ENCODE measurements around the gene RABGEF1.
"Not testable (repeated sequence)": the region's sequence is repeated elsewhere in the genome, so short reads cannot be mapped to it uniquely, and the experiment has no call there.

RABGEF1 gene

GRCh38 chr7:66740302-66740979 lies at the start of gene RABGEF1:
Gene RABGEF1, plus strand, starts transcription at chr7:66740733. Its CDS starts 31,167 bp downstream, at chr7:66771900.
- peak within 1 kb of the TSS; percentile 85 for H3K27ac ChIP-seq
- TF ChIP-seq, protein P1, sequence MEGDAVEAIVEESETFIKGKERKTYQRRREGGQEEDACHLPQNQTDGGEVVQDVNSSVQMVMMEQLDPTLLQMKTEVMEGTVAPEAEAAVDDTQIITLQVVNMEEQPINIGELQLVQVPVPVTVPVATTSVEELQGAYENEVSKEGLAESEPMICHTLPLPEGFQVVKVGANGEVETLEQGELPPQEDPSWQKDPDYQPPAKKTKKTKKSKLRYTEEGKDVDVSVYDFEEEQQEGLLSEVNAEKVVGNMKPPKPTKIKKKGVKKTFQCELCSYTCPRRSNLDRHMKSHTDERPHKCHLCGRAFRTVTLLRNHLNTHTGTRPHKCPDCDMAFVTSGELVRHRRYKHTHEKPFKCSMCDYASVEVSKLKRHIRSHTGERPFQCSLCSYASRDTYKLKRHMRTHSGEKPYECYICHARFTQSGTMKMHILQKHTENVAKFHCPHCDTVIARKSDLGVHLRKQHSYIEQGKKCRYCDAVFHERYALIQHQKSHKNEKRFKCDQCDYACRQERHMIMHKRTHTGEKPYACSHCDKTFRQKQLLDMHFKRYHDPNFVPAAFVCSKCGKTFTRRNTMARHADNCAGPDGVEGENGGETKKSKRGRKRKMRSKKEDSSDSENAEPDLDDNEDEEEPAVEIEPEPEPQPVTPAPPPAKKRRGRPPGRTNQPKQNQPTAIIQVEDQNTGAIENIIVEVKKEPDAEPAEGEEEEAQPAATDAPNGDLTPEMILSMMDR (conservative IDR thresholded peaks at IDR 0.05): no peak
- TF ChIP-seq ZFX (IDR thresholded peaks at IDR 0.05): no peak; the same call in 1 of the 2 replicates

DNA sequence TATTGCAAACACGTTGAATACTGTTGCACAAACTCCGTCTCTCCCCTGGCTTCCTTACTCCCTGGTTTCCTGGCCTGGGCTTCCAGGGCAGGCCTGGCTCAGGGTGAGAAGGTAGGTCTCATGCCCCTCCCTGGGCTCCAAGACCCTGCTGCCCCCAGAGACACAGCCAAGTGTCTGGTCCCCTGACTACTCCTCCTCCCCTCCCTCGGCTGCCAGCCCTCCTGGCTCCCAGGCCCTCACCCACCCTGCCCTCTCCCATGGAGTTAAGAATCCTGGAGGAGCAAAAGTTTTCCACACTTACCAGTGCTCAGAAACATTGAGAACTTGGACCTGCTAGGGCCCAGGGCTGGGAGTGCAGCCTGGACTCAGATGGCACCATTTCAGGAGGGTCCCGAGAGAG lies 47.2 kb upstream of the RABGEF1 start:
- no peak for TF ChIP-seq ZFX (IDR thresholded peaks at IDR 0.05)
- TF ChIP-seq, protein P1 (conservative IDR thresholded peaks at IDR 0.05): no peak
- no peak overlapping the region for H3K27ac ChIP-seq

DNA sequence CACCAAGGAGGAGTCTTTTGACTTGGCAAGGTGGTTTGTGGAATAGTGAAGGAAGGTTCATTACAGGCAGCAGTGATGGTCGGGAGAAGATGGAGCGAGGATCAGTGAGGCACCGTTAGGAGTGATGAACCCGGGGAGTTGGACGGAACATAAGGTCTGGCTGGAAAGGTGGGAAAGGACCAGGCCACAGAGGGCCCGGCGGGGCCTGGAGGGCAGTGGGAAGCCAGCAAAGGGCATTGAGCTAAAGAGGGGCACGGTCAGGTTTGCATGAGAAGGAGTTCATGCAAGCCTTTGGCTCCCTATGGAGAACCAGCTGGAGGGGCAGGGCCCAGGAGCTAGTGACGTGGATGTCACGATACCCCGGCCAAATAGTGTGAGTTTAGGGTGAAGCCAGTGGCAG lies 46.2 kb upstream of the RABGEF1 start:
- no peak overlapping the region for H3K27ac ChIP-seq

DNA sequence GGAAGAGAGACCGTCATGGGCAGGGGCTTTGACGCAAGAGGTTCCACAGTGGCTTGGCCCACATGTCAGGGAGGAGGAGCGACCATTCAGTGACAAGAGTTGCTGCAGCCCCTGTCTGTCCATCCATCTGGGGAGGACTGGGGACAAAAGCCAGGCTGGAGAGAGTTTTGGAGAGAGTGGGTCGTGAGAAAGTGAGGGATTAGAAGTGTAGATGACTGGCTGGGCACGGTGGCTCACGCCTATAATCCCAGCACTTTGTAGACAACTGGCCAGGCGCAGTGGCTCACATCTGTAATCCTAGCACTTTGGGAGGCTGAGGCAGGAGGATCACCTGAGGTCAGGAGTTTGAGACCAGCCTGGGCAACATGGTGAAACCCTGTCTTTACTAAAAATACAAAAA lies 45.1 kb upstream of the RABGEF1 start:
- H3K27ac ChIP-seq: not testable (repeated sequence)

More for the DNA sequence above, 46.2 kb upstream of the RABGEF1 start:
- TF ChIP-seq ZFX (IDR thresholded peaks at IDR 0.05): no peak
- TF ChIP-seq, protein P1 (conservative IDR thresholded peaks at IDR 0.05): no peak

GRCh38 chr7:66696134-66696533 lies 44.4 kb upstream of the RABGEF1 start:
- not testable (repeated sequence) for H3K27ac ChIP-seq

GRCh38 chr7:66696774-66697191 lies 43.8 kb upstream of the RABGEF1 start:
- no peak overlapping the region for H3K27ac ChIP-seq
- TF ChIP-seq ZFX (IDR thresholded peaks at IDR 0.05): no peak
- TF ChIP-seq, protein P1 (conservative IDR thresholded peaks at IDR 0.05): no peak

GRCh38 chr7:66697449-66698438 lies 42.8 kb upstream of the RABGEF1 start:
- H3K27ac ChIP-seq: no peak overlapping the region
- TF ChIP-seq, protein P1 (conservative IDR thresholded peaks at IDR 0.05): no peak
- TF ChIP-seq ZFX (IDR thresholded peaks at IDR 0.05): no peak

DNA sequence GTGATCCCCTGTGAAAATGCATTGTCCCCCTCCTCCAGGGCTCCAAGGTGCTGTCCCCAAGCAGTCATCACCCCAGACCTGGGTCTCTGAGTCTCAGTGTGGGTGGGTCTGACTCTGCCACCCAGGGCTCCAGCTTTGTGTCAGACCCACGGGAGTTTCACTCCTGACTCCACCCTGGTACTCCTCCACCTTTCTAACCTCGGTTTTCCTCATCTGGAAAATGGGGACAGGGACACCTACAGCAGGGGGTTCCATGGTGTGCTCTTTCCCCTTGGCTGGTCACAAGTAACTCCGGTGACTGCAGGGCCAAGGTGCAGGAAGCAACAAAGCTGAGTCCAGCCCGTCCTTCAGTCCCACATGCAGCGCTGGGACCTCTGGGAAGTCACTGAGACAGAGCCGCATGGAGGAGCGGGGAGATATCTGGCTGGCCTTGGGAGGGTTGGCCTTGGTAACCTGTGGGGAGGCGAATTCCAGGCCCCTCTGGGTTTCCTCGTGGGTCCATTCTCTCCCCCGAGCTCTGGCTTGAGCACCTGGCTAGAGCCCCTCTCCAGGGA lies 41.8 kb upstream of the RABGEF1 start:
- H3K27ac ChIP-seq: no peak overlapping the region
- no peak for TF ChIP-seq ZFX (IDR thresholded peaks at IDR 0.05)
- TF ChIP-seq, protein P1 (conservative IDR thresholded peaks at IDR 0.05): no peak
